Activated B cell treated with CpG ODN at 0.5 μM for 24 hours (primary cell): ENCODE measurements around the gene HNRNPA2B1. TPM values are rescaled to one million over a fixed set of nuclear protein-coding genes. Genes with fewer than 3 reads are reported as not detected.
"Not testable (repeated sequence)": the region's sequence is repeated elsewhere in the genome, so short reads cannot be mapped to it uniquely, and the experiment has no call there.

ENCODE experiments used
- ATAC-seq: fragments of 200-7000 bp; cut with Tn5 transposase; one replicate; pipeline ENCODE4 v1.10.0; 2021; ENCODE audit warnings: low read depth, mild to moderate bottlenecking, moderate library complexity
- CTCF ChIA-PET: fragments of 350-600 bp; sonication (Branson Sonifier 250); formaldehyde crosslinking; loops from one replicate; lab custom pipeline; 2021; ENCODE audit warnings: antibody characterized with exemption; lab: Charles Lee
- POLR2A ChIA-PET: fragments of 350-600 bp; sonication (Branson Sonifier 250); formaldehyde crosslinking; loops from one replicate; lab custom pipeline; 2021; ENCODE audit warnings: antibody characterized with exemption; lab: Charles Lee
- DNase-seq: peaks from one replicate; pipeline ENCODE4 v3.0.0; 2022
- H3K27ac Mint-ChIP-seq: one replicate; pipeline ENCODE4 v1.8.0; 2020; ENCODE audit warnings: mixed read lengths
- H3K27me3 Mint-ChIP-seq: one replicate; pipeline ENCODE4 v1.8.0; 2021; ENCODE audit warnings: mixed read lengths
- H3K36me3 Mint-ChIP-seq: one replicate; pipeline ENCODE4 v1.8.0; 2021; ENCODE audit warnings: low read depth, mixed read lengths
- H3K4me1 Mint-ChIP-seq: one replicate; pipeline ENCODE4 v1.8.0; 2021; ENCODE audit warnings: mixed read lengths
- H3K4me3 Mint-ChIP-seq: one replicate; pipeline ENCODE4 v1.8.0; 2020; ENCODE audit warnings: mild to moderate bottlenecking, mixed read lengths
- H3K9me3 Mint-ChIP-seq: one replicate; pipeline ENCODE4 v1.8.0; 2020; ENCODE audit warnings: mixed read lengths
- CTCF ChIP-seq: fragments of 200-600 bp; IDR thresholded peaks from one replicate; pipeline ENCODE4 v1.8.0; 2022; ENCODE audit warnings: antibody characterized with exemption, mild to moderate bottlenecking
- intact Hi-C: fragments of 100-400 bp; cut with micrococcal nuclease; formaldehyde crosslinking; loops from one replicate; pipeline ENCODE4 v1.15.1; 2024
- total RNA-seq: library from RNA; stranded (reverse); gene quantifications from 2 replicates; pipeline ENCODE4 v1.2.3, GENCODE V29; 2022

Gene HNRNPA2B1
- total RNA-seq, 1 donor from 2014 or later, result 634 TPM

GRCh38 chr7:26187380-26188205 lies 13.0 kb downstream of the HNRNPA2B1 start:
- Mint-ChIP-seq H3K4me3 (no peak overlapping the region), H3K27me3 (no peaks in the 10 kb centered on the region), H3K27ac (peak overlapping the region; percentile 50), H3K9me3 (no peaks in the 10 kb centered on the region), H3K36me3 (peaks cover 80% of the 10 kb centered on the region), H3K4me1 (peaks cover 75% of the 10 kb centered on the region)
- intact Hi-C loops, result loop anchor here (1.0 kb wide), 1 partner anchor 10 kb away; no protein-coding TSS in a partner anchor
- ATAC-seq (no peak), DNase-seq (no peak)
- TF ChIP-seq CTCF, result no peak
- POLR2A ChIA-PET, result interaction anchor here (0.9 to 3.8 kb wide), 14 partner anchors 8 to 293 kb away, joined by 3 to 42 read pairs (median 4); partner anchors contain the start of genes HNRNPA2B1 and NFE2L3
- CTCF ChIA-PET, result interaction anchor here (1.5 to 4.8 kb wide), 5 partner anchors 12 to 295 kb away, joined by 4 to 34 read pairs (median 5); partner anchors contain the start of genes CBX3, HNRNPA2B1 and NFE2L3

GRCh38 chr7:26186364-26187311 lies 13.9 kb downstream of the HNRNPA2B1 start:
- ATAC-seq (no peak), DNase-seq (no peak)
- intact Hi-C loops, result no loop called here
- Mint-ChIP-seq H3K27ac (peak overlapping the region; percentile 12), H3K36me3 (peaks cover 71% of the 10 kb centered on the region), H3K4me1 (peaks cover 71% of the 10 kb centered on the region), H3K27me3 (no peaks in the 10 kb centered on the region), H3K4me3 (no peak overlapping the region), H3K9me3 (no peaks in the 10 kb centered on the region)
- no peak for TF ChIP-seq CTCF
- CTCF ChIA-PET, result interaction anchor here (1.5 to 4.8 kb wide), 3 partner anchors 13 to 96 kb away, joined by 4 to 34 read pairs (median 24); partner anchors contain the start of genes CBX3, HNRNPA2B1 and NFE2L3
- POLR2A ChIA-PET, result interaction anchor here (0.9 to 3.8 kb wide), 7 partner anchors 9 to 97 kb away, joined by 3 to 42 read pairs (median 4); partner anchors contain the start of gene HNRNPA2B1

GRCh38 chr7:26185844-26186180 lies 14.7 kb downstream of the HNRNPA2B1 start:
- CTCF ChIA-PET, result interaction anchor here (4.8 kb wide), 1 partner anchor 13 kb away, joined by 34 read pairs; the partner anchor contains the start of genes CBX3 and HNRNPA2B1
- DNase-seq (no peak), ATAC-seq (no peak)
- H3K4me3 Mint-ChIP-seq, result no peak overlapping the region
- H3K4me1 Mint-ChIP-seq, result peaks cover 69% of the 10 kb centered on the region
- POLR2A ChIA-PET, result interaction anchor here (0.7 to 1.9 kb wide), 3 partner anchors 9 to 14 kb away, joined by 3 to 7 read pairs (median 5); no protein-coding TSS in a partner anchor
- intact Hi-C loops, result no loop called here
- H3K27me3 Mint-ChIP-seq, result no peaks in the 10 kb centered on the region
- no peak for TF ChIP-seq CTCF
- peak overlapping the region; percentile 67 for H3K27ac Mint-ChIP-seq
- H3K9me3 Mint-ChIP-seq, result no peaks in the 10 kb centered on the region
- H3K36me3 Mint-ChIP-seq, result peaks cover 62% of the 10 kb centered on the region

- intact Hi-C loops, result no loop called here
- POLR2A ChIA-PET, result interaction anchor here (0.7 to 3.0 kb wide), 6 partner anchors 9 to 33 kb away, joined by 3 to 9 read pairs (median 4); partner anchors contain the start of genes CBX3 and NFE2L3
- peaks cover 68% of the 10 kb centered on the region for H3K4me1 Mint-ChIP-seq
- peak overlapping the region; percentile 67 for H3K27ac Mint-ChIP-seq
- no peaks in the 10 kb centered on the region for H3K27me3 Mint-ChIP-seq
- no peak overlapping the region for H3K4me3 Mint-ChIP-seq
- CTCF ChIA-PET, result interaction anchor here (4.8 kb wide), 1 partner anchor 14 kb away, joined by 34 read pairs; the partner anchor contains the start of genes CBX3 and HNRNPA2B1
- DNase-seq, result no peak
- H3K36me3 Mint-ChIP-seq, result peaks cover 57% of the 10 kb centered on the region
- TF ChIP-seq CTCF, result no peak
- no peaks in the 10 kb centered on the region for H3K9me3 Mint-ChIP-seq
- peak; percentile 21 for ATAC-seq
These were observed 15.3 kb downstream of the HNRNPA2B1 start for GRCh38 chr7:26185131-26185843.

GRCh38 chr7:26184281-26185101 lies 16.1 kb downstream of the HNRNPA2B1 start:
- intact Hi-C loops, ATAC-seq, H3K27me3 Mint-ChIP-seq, H3K9me3 Mint-ChIP-seq, DNase-seq, H3K4me3 Mint-ChIP-seq: not testable (repeated sequence)
- peaks cover 68% of the 10 kb centered on the region for H3K4me1 Mint-ChIP-seq
- peak overlapping the region; percentile 67 for H3K27ac Mint-ChIP-seq
- peaks cover 50% of the 10 kb centered on the region for H3K36me3 Mint-ChIP-seq
- CTCF ChIA-PET, result interaction anchor here (4.8 kb wide), 1 partner anchor 15 kb away, joined by 34 read pairs; the partner anchor contains the start of genes CBX3 and HNRNPA2B1
- POLR2A ChIA-PET, result interaction anchor here (1.4 to 3.0 kb wide), 5 partner anchors 10 to 33 kb away, joined by 4 to 9 read pairs (median 6); partner anchors contain the start of genes CBX3, HNRNPA2B1 and NFE2L3
